HG03565 (cell line): Measurements from ENCODE around the gene CPZ.
"Not testable (repeated sequence)": the region's sequence is repeated elsewhere in the genome, so short reads cannot be mapped to it uniquely, and the experiment has no call there.

Experiments
- ATAC-seq: cut with Tn5 transposase; IDR thresholded peaks from one replicate; pipeline ENCODE4 v1.9.1; 2021; ENCODE audit warnings: mild to moderate bottlenecking, moderate library complexity; ENCODE audit not compliant: unreplicated experiment

The CPZ gene

GRCh38 chr4:8634773-8635172 is 42.2 kb downstream of the CPZ start:
- not testable (repeated sequence) for ATAC-seq

GRCh38 chr4:8635897-8636554 is 43.5 kb downstream of the CPZ start:
- ATAC-seq: not testable (repeated sequence)

- no peak for ATAC-seq
These were observed 45.0 kb downstream of the CPZ start for GRCh38 chr4:8637456-8637984.

- ATAC-seq: no peak
These were observed 46.5 kb downstream of the CPZ start for GRCh38 chr4:8639021-8639420.

GRCh38 chr4:8639777-8640720 is 47.5 kb downstream of the CPZ start:
- ATAC-seq: no peak

GRCh38 chr4:8640816-8641215 is 48.3 kb downstream of the CPZ start:
- no peak for ATAC-seq

- ATAC-seq: no peak
These were observed 48.7 kb downstream of the CPZ start for GRCh38 chr4:8641256-8641655.

- no peak for ATAC-seq
These were observed 49.5 kb downstream of the CPZ start for GRCh38 chr4:8641931-8642650.

GRCh38 chr4:8642651-8643321 is 50.2 kb downstream of the CPZ start:
- ATAC-seq: no peak

- no peak for ATAC-seq
These were observed 50.9 kb downstream of the CPZ start for GRCh38 chr4:8643441-8643840.

GRCh38 chr4:8643986-8644385 is 51.4 kb downstream of the CPZ start:
- ATAC-seq: no peak

GRCh38 chr4:8644461-8644891 is 51.9 kb downstream of the CPZ start:
- ATAC-seq: no peak

- ATAC-seq: no peak
These were observed 52.6 kb downstream of the CPZ start for GRCh38 chr4:8644966-8645752.

GRCh38 chr4:8645753-8646124 is 53.2 kb downstream of the CPZ start:
- ATAC-seq: no peak

GRCh38 chr4:8646296-8647093 is 53.9 kb downstream of the CPZ start:
- ATAC-seq: no peak

- ATAC-seq: no peak
These were observed 54.6 kb downstream of the CPZ start for GRCh38 chr4:8647094-8647570.

GRCh38 chr4:8647626-8648025 is 55.1 kb downstream of the CPZ start:
- no peak for ATAC-seq

GRCh38 chr4:8648296-8648695 is 55.7 kb downstream of the CPZ start:
- no peak for ATAC-seq
